Left renal pelvis (tissue), 4 donors: ENCODE measurements around the gene B9D1. TPM values are rescaled to one million over a fixed set of nuclear protein-coding genes. Genes with fewer than 3 reads are reported as not detected.
A peak's percentile ranks its signal among the peaks of the same experiment; 100 is the strongest.
"Not testable (repeated sequence)": the region's sequence is repeated elsewhere in the genome, so short reads cannot be mapped to it uniquely, and the experiment has no call there.

Experiments
- DNase-seq, 4 donors: peaks; one replicate each; pipeline ENCODE4 v3.0.0-alpha.2; 2013; ENCODE audit warnings: low read depth in 4 of 4, low spot score in 3 of 4
- polyA plus RNA-seq, 4 donors: library from polyadenylated mRNA; unstranded; fragments of 120-200 nt; gene quantifications; one replicate each; pipeline ENCODE4 v1.2.1, GENCODE V29; 2013; ENCODE audit not compliant: insufficient read length in 4 of 4

The B9D1 gene
- polyA plus RNA-seq, 4 donors: 16.9 to 47.9 (median 31.1) TPM

DNA sequence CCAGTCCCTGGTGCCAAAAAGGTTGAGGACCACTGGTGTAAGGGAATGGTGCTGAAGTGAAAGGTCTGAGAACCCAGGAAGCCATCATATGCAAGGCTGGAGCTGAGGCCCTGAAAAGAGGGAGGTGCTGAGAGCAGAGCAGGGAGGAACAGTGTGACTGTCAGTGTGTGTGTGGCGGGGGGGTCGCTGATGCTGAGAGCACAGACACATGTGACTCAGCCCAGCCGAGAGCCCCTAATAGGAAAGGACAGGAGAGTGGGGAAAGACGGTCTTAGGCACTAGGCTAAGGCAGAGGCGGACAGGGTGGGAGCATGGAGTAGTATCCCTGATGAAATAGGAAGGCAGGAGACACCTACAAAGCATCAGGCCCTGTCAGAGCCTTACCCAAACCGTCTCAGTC is 1.2 kb downstream of the B9D1 start:
- no peak for DNase-seq

DNA sequence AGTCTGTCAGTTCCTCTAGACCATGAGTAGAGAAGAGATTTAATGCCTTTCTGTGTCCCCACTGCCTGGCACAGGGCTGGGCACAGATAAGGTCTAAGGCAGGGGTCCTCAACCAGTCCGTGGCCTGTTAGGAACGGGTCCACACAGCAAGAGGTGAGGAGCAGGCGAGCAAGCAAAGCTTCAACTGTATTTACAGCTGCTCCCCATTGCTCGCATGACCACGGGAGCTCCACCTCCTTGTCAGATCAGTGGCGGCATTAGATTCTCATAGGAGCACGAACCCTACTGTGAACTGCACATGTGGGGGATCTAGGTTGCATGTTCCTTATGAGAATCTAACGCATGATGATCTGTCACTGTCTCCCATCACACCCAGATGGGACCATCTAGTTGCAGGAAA is 1.8 kb downstream of the B9D1 start:
- DNase-seq: no peak

DNA sequence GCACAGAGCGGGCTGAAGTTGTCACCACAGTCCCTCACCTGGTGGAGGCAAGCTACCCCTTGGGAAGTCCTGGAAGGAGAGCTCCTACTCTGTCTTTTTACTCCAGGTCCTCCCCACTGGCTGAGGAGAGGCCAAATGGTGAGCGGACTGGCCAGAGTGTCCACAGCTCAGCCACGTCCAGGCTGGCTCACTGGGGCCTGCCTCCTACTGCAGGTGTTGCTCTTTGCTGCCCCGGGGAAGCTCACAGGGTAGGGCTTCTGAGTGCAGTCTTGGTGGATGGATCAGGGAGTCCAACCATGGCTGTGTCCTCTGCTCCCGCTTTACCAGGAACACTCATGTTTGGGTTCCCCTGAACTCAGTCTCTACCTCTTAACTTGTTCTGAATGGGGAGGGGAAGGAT is 2.7 kb downstream of the B9D1 start:
- DNase-seq: no peak

- no peak for DNase-seq
These were observed 3.4 kb downstream of the B9D1 start for GRCh38 chr17:19359151-19359550.

DNA sequence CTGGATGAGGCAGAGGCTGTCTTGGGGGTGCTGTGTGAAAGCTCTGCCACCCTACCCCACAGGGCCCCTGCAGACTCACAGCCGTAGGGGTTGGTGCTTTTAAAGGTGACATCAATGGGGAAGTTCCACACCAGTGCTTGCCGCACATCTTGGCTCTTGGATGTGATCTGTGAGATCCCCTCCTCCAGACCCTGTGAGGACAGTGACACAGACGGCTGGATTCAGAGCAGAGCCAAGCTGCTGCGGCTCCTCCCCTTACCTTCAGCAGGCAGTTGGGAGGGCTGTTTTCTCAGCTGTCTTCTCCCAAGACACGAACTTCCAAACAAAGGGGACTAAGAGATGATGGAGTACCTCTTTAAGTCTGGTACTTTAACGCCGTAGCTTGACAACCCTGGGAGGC is 4.8 kb downstream of the B9D1 start:
- DNase-seq: no peak

GRCh38 chr17:19357351-19357750 is 5.2 kb downstream of the B9D1 start:
- no peak for DNase-seq

DNA sequence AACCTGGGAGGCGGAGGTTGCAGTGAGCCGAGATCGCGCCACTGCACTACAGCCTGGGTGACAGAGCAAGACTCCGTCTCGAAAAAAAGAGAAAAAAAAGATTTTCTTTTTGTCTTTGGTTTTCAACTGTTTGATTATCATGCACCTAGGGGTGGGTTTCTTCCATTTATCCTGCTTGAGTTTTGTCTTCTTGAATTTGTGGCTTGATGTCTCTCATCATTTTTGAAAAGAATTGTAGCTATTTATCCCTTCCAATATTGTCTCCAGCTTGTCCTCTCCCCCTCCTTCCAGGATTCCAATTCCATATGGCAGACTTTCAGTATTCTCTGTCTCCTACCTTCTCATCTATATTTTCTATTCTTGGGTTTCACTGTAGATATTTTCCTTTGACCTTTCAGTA is 7.8 kb downstream of the B9D1 start:
- no peak for DNase-seq

DNA sequence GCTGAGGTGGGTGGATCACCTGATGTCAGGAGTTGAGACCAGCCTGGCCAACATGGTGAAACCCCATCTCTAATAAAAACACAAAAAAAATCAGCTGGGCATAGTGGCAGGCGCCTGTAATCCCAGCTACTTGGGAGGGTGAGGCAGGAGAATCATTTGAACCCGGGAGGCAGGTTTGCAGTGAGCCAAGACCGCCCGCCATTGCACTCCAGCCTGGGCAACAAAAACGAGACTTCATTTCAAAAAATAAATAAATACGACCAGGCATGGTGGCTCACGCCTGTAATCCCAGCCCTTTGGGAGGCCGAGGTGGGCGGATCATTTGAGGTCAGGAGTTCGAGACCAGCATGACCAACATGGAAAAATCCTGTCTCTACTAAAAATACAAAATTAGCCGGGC is 9.1 kb downstream of the B9D1 start:
- DNase-seq: not testable (repeated sequence)

- DNase-seq: no peak
These were observed 13.7 kb downstream of the B9D1 start for GRCh38 chr17:19348806-19349205.

- DNase-seq: no peak
These were observed 14.4 kb downstream of the B9D1 start for GRCh38 chr17:19348081-19348650.

- no peak for DNase-seq
These were observed 15.0 kb downstream of the B9D1 start for GRCh38 chr17:19347323-19348080.

GRCh38 chr17:19346351-19347255 is 15.9 kb downstream of the B9D1 start:
- DNase-seq: peak in 1 of 4 donors; percentile 35

DNA sequence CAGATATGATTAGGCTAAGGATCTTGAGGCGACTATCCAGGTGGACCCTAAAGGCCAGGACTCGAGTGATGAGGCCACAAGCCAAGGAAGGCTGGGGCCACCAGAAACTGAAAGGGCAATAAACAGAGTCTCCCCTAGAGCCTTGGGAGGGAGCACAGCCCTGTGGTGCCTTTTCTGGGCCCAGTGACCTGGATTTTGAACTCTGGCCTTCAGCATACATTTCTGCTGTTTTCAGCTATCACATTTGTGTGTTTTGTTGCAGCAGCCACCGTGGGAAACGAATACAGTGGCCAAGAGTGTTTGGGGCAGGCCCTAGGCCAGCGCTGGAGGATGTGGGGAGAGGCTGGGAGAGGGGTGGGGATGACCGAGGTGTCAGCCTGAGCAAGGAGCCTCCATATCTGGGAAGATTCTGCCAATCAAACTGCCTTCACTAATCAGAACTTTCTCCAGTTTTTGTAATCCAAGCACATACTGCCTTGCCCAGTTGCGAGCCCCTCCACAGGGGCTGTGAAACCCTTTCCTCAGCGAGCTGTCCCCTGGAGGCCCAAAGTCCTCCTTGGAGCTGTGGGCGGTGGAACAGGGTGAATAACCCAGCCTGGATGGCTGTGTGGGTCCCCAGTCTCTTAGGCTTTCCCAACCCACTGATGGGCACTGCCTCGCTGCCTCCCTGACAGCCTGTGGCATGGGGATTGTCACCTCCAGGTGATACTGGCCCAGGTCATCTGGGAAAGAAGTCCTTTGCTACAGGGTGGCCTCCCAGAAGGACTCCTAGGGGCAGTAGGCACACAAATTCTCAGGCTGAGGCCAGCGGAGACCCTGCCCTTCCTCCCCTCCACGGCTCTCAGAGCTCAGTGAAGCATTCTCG is 16.8 kb downstream of the B9D1 start:
- DNase-seq: no peak

- no peak for DNase-seq
These were observed 17.5 kb downstream of the B9D1 start for GRCh38 chr17:19345067-19345460.

DNA sequence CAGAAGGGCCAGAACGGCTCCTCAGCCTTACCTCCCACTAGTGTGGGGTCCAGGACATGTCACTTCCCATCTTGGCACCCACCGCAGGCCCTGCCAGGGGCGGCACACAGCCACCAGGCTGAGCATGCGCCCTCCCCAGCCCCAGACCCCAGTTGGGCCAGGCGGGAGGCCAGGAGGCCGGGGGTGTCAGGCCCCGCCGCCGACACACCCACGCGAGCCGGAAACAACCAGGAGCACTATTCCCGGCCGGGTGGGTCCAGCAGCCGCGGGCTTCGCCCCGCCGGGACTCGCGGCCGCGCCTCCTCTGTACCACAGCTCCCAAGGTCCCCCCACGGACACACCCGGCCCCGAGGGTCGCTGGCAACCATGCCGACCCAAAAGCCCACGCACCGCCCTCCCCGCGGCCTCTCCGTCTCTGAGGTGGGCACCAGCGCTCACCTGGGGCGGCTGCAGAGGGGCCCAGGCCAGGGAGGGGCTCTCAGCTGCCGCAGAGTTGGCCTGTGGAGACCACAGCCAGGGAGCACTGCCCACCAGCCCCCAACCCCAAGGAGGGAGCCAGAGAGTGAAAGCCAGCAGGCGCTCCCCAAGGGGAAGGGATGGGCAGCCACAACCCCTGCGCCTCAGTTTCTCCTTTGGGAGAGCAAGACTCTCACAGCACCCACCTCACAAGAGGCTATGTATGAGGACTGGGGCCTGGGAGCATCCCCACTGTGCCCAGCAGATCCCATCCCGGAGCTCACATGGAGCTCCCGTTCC is 18.0 kb downstream of the B9D1 start:
- no peak for DNase-seq

DNA sequence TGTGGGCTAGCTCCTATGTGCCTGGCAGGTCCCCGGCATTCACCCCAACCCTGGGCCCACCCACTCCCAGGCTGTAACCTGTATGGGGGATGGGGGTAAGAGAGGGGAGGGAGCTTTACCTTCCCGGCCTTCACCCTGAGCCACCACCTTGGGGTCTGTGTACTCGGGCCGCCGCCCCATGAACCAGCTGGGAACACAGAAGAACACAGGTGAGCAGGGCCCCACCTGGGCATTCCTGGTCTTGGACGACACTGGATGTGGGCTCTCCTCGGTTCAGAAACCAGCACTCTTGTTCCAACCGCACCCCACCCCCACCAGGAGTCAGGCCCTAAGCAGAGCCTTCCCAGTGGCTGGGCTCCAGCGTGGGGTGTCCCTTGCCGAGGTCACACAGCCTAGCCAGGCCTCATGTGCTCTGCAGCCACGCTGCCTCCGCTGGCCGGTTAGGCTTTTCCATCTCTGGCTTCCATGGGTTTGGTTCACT is 18.8 kb downstream of the B9D1 start:
- no peak for DNase-seq

DNA sequence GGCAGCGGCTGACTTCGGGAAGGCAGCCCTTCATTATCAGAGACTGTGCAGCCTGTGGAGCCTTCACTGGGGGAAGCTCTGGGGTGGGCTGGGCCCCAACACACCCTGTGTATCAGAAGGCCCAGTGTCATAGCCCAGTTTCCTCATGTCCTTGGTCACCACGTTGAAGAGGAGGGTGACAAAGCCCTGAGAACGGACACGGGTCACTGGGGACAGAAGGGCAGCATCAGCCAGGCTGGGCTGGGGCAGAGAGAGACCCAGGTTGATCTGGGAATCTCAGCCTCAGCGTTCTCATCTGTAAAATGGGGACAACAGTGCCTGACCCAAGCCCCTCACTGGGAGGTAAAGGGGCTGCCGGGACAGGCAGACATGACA is 19.3 kb downstream of the B9D1 start:
- DNase-seq: no peak

- no peak for DNase-seq
These were observed 19.8 kb downstream of the B9D1 start for GRCh38 chr17:19342611-19343255.
